Prostate gland (tissue), 2 donors: ENCODE results near the gene GGT6. TPM values are rescaled to one million over a fixed set of nuclear protein-coding genes. Genes with fewer than 3 reads are reported as not detected.
A peak's percentile ranks its signal among the peaks of the same experiment; 100 is the strongest.

Source experiments
- DNase-seq: peaks from one replicate; pipeline ENCODE4 v3.0.0-alpha.2; 2019; ENCODE audit warnings: low spot score
- H3K27ac ChIP-seq, 2 donors: fragments of 200-600 bp; sonication (generic); 2 replicates each; pipeline ENCODE4 v1.5.1; 2017 to 2019
- H3K27me3 ChIP-seq: fragments of 200-600 bp; sonication (generic); replicated peaks from 2 replicates; pipeline ENCODE4 v1.5.1; 2019; ENCODE audit not compliant: insufficient read depth
- H3K36me3 ChIP-seq, 2 donors: fragments of 200-600 bp; sonication (generic); 1 replicate in 1 of 2; 2 replicates in 1 of 2; pipeline versions ENCODE4 v1.5.1 to v1.8.1; 2017 to 2019
- H3K4me1 ChIP-seq: fragments of 200-600 bp; sonication (generic); replicated peaks from 2 replicates; pipeline ENCODE4 v1.5.1; 2019
- H3K4me3 ChIP-seq, 2 donors: fragments of 200-600 bp; sonication (generic); 2 replicates each; pipeline ENCODE4 v1.5.1; 2017 to 2019
- H3K9me3 ChIP-seq: fragments of 200-600 bp; sonication (generic); 2 replicates; pipeline ENCODE4 v1.5.1; 2017
- CTCF ChIP-seq, 4 experiments: fragments of 200-600 bp in 2 of 4; fragments of 450-650 bp in 2 of 4; sonication (generic) in 2 of 4; IDR thresholded peaks; 1 replicate in 3 of 4; 2 replicates in 1 of 4; pipeline ENCODE4 v1.5.1; 2016 to 2019; ENCODE audit warnings: antibody characterized with exemption in 4 of 4, mild to moderate bottlenecking in 2 of 4, moderate library complexity in 2 of 4
- POLR2A ChIP-seq: fragments of 450-650 bp; IDR thresholded peaks from one replicate; pipeline ENCODE4 v1.6.1; 2016; ENCODE audit warnings: antibody characterized with exemption, mild to moderate bottlenecking
- POLR2AphosphoS5 ChIP-seq: sonication (generic); formaldehyde crosslinking; IDR thresholded peaks from one replicate; pipeline ENCODE4 v1.6.1; 2017; ENCODE audit warnings: antibody characterized with exemption
- WGBS: methylation state at CpG from one replicate; pipeline ENCODE4 v1.1.5; 2018; 5-methylcytosine and 5-hydroxymethylcytosine counted together
- intact Hi-C: fragments of 100-400 bp; cut with DNase I; formaldehyde crosslinking; loops from one replicate; pipeline ENCODE4 v1.14.2; 2022
- total RNA-seq, 2 donors: library from RNA; depleted of rRNA; stranded (reverse); fragments of >200 nt; gene quantifications; one replicate each; pipeline ENCODE4 v1.1.0, GENCODE V29; 2016

The GGT6 gene
- total RNA-seq, 2 donors from 2014 or later: 23.5 to 35.6 TPM

GRCh38 chr17:4560837-4561256 lies 470 bp upstream of the GGT6 start:
- no peaks in the 10 kb centered on the region for H3K9me3 ChIP-seq
- intact Hi-C loops: loop anchor here (10.0 kb wide), 1 partner anchor 136 kb away; no protein-coding TSS in a partner anchor
- peak overlapping the region in 1 of 2 donors; percentile 70 for H3K27ac ChIP-seq
- H3K4me1 ChIP-seq: peaks cover 3% of the 10 kb centered on the region
- no peaks in the 10 kb centered on the region for H3K27me3 ChIP-seq
- no peak for DNase-seq
- no peak overlapping the region for H3K4me3 ChIP-seq
- no peaks in the 10 kb centered on the region for H3K36me3 ChIP-seq
- 68% methylated on average over 11 of the region's 11 CpGs for WGBS
- TF ChIP-seq POLR2A (no peak), POLR2AphosphoS5 (no peak), CTCF (IDR thresholded peaks at IDR 0.05) (no peak)

GRCh38 chr17:4559966-4560365 lies 411 bp downstream of the GGT6 start:
- intact Hi-C loops: loop anchor here (10.0 kb wide), 1 partner anchor 135 kb away; no protein-coding TSS in a partner anchor
- 66% methylated on average over 5 of the region's 5 CpGs for WGBS
- Histone ChIP-seq H3K36me3 (no peaks in the 10 kb centered on the region), H3K27me3 (no peaks in the 10 kb centered on the region), H3K27ac (peak overlapping the region; percentile 3 to 70), H3K4me3 (peak overlapping the region; percentile 12), H3K9me3 (no peaks in the 10 kb centered on the region), H3K4me1 (peaks cover 4% of the 10 kb centered on the region)
- TF ChIP-seq CTCF (IDR thresholded peaks at IDR 0.05) (no peak), POLR2AphosphoS5 (no peak), POLR2A (no peak)
- DNase-seq: no peak

DNA sequence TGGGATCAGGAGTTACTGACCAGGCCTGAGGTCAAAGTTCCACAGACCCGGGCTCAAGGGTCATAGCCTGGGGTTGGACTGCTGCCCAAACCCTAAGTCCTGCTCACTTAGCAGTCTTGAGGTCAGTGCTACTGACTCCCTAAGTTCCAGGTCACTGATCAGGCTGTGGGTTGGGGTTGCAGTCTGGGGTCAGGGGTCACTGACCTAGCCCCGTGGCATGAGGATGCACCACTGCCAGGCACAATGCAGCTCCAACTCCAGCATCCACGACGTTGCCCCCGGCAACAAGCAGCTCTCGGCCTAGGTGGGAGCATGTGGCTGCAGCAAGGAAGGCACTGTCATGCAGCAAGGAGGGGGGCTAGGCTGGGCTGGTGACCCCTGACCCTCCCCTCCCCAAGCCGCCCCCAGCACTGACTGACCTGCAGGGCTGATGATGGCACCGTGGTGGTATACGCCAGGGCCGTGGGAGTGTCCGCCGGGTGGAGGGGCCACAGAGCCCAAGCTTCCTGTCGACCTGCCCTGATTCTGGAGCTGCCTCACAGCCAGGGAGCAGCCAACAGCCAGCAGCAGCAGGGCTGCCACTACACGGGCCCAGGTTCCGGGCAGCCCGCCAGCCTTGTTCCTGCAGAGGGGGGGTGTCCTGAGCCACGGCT lies 1.1 kb downstream of the GGT6 start:
- intact Hi-C loops: no loop called here
- H3K4me3 ChIP-seq: peak overlapping the region in 1 of 2 donors; percentile 5
- WGBS: 44% methylated on average over 7 of the region's 17 CpGs
- no peak for DNase-seq
- no peaks in the 10 kb centered on the region for H3K36me3 ChIP-seq
- no peak overlapping the region for H3K27ac ChIP-seq
- H3K27me3 ChIP-seq: no peaks in the 10 kb centered on the region
- no peaks in the 10 kb centered on the region for H3K9me3 ChIP-seq
- peaks cover 7% of the 10 kb centered on the region for H3K4me1 ChIP-seq
- TF ChIP-seq POLR2AphosphoS5: no peak
- no peak for TF ChIP-seq CTCF (IDR thresholded peaks at IDR 0.05)
- no peak for TF ChIP-seq POLR2A

DNA sequence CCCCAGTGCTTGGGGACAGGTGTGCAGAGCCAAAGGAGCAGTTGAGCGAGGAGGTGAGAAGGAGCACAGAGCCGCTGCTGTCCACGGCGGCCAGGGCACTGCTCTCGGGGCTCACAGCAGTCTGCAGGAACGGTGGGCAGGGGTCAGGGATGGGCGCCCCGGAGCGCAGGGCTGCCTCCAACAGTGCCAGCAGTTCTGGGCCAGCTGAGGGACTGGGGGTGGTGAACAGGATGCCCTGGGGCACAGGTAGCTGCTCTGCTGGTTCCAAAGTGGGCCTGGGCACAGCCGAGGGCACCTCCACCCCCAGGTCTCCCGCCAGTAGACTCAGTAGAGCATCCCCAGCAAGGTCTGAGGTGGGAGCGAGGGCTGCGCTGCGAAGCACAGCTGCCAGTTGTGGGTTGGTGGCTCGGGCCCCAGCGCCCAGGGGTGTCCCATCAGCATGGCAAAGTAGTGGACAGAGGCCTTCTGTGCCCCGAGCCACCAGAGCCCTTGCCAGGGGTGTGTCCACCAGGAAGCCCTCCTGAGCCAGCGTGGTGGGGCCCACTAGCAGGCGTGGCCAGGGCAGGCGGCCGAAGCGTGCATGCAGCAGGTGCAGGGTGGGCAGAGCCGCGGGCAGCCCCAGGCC lies 1.9 kb downstream of the GGT6 start:
- intact Hi-C loops: no loop called here
- DNase-seq: no peak
- no peak for TF ChIP-seq POLR2AphosphoS5
- no peak for TF ChIP-seq CTCF (IDR thresholded peaks at IDR 0.05)
- TF ChIP-seq POLR2A: no peak
- Histone ChIP-seq H3K27ac (no peak overlapping the region), H3K9me3 (no peaks in the 10 kb centered on the region), H3K36me3 (no peaks in the 10 kb centered on the region), H3K4me3 (no peak overlapping the region), H3K4me1 (peaks cover 7% of the 10 kb centered on the region), H3K27me3 (no peaks in the 10 kb centered on the region)
- WGBS: 89% methylated on average over 16 of the region's 24 CpGs
